ENCODE results near the gene IL27RA.

Gene IL27RA

DNA sequence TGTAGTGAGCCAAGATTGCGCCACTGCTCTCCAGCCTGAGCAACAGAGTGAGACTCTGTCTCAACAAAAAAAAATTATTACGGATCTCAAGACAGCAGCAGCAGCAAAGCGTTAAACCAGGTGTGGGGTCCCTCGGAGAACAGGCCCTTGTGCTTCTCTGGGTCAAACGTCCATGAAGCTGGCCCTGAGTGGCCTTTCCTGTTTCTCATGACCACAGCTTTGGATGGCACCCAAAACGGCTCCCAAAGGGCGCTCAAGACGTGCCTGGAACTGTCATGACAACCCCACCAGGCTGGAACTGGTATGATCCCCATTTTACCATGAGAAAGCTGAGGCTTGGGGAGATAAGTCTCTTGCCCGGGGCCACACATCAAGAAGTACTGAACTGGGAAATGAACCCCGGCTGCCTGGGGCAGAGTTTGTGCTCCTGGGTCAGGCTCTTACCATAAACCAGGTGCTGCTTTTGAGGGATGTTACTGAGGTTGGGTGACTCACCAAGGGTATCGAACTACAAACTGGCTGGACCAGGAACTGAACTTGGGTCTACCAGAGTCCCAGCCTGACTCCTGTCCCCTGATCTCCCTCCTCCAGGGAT lies 70.6 kb downstream of the IL27RA start:
- H3K36me3 ChIP-seq (ENCODE audit: control insufficient read depth in 2 of 2, insufficient read depth in 1 of 2, low read length in 2 of 2), result peaks cover 26 to 66% of the 10 kb centered on the region in 2 experiments; a peak in 2 of 3 replicates
- no peak overlapping the region for H3K27ac ChIP-seq (ENCODE audit: extremely low read depth, low read depth, low read length)
- TF ChIP-seq GLI4 (tag by site-specific recombination; IDR thresholded peaks at IDR 0.05), result no peak
- TF ChIP-seq, protein P1, sequence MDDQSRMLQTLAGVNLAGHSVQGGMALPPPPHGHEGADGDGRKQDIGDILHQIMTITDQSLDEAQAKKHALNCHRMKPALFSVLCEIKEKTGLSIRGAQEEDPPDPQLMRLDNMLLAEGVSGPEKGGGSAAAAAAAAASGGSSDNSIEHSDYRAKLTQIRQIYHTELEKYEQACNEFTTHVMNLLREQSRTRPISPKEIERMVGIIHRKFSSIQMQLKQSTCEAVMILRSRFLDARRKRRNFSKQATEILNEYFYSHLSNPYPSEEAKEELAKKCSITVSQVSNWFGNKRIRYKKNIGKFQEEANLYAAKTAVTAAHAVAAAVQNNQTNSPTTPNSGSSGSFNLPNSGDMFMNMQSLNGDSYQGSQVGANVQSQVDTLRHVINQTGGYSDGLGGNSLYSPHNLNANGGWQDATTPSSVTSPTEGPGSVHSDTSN (CRISPR knock-in tag; IDR thresholded peaks at IDR 0.05), result no peak
- TF ChIP-seq ZNF629 (tag by site-specific recombination; IDR thresholded peaks at IDR 0.05), result no peak
- TF ChIP-seq ZNF701 (tag by site-specific recombination; IDR thresholded peaks at IDR 0.05), result no peak
- no peak for TF ChIP-seq ZNF341 (tag by site-specific recombination; IDR thresholded peaks at IDR 0.05; ENCODE audit: low read depth)
- no peak for TF ChIP-seq ZNF157 (tag by site-specific recombination; IDR thresholded peaks at IDR 0.05)
- no peak for TF ChIP-seq MZF1 (tag by site-specific recombination; IDR thresholded peaks at IDR 0.05; ENCODE audit: borderline replicate concordance)
- ChIA-PET CTCF (interaction anchor here (0.6 to 1.1 kb wide), 2 partner anchors 27 to 506 kb away, joined by 4 read pairs; no protein-coding TSS in a partner anchor), POLR2A (no interaction called here)
- H3K4me3 ChIP-seq (ENCODE audit: low read depth, low read length), result no peak overlapping the region
- no peaks in the 10 kb centered on the region for H3K9me3 ChIP-seq (ENCODE audit: control insufficient read depth, insufficient read depth, low read depth, low read length)
- no peaks in the 10 kb centered on the region for H3K4me1 ChIP-seq (ENCODE audit: control insufficient read depth, insufficient read depth, low read length)

DNA sequence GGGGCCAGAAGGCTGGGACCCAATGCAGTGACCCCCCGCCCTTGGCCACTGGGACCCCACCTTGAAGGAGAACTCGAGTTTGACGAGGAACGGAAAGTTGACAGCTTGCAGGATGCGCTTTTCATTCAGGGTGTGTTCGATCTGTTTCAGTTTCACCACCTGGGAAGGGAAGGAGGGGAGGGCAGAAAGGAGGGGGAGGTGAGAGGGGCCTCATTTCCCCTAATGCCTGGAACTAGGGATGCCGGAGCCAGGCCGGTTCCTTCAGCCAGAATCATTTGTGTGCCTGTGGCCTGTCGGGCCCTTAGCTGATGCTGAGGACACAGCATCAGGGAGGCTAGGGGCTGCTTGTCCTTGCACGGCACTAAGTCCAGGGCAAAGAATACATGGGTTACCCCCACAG lies 71.2 kb downstream of the IL27RA start:
- no peaks in the 10 kb centered on the region for H3K4me1 ChIP-seq (ENCODE audit: control insufficient read depth, insufficient read depth, low read length)
- H3K4me3 ChIP-seq (ENCODE audit: low read depth, low read length), result no peak overlapping the region
- POLR2A ChIA-PET, result interaction anchor here (1.8 kb wide), 1 partner anchor 34 kb away, joined by 5 read pairs; the partner anchor contains the start of gene ASF1B
- CTCF ChIA-PET, result interaction anchor here (0.6 kb wide), 1 partner anchor 218 kb away, joined by 5 read pairs; no protein-coding TSS in a partner anchor
- H3K27ac ChIP-seq (ENCODE audit: extremely low read depth, low read depth, low read length), result no peak overlapping the region
- TF ChIP-seq ZXDB (tag by site-specific recombination; IDR thresholded peaks at IDR 0.05) (no peak), ZNF776 (tag by site-specific recombination; IDR thresholded peaks at IDR 0.05; ENCODE audit: borderline replicate concordance) (no peak), ZNF202 (tag by site-specific recombination; IDR thresholded peaks at IDR 0.05; ENCODE audit: borderline replicate concordance) (no peak), ZNF747 (tag by site-specific recombination; IDR thresholded peaks at IDR 0.05) (no peak)
- H3K36me3 ChIP-seq (ENCODE audit: control insufficient read depth in 2 of 2, insufficient read depth in 1 of 2, low read length in 2 of 2), result peaks cover 26 to 64% of the 10 kb centered on the region in 2 experiments; a peak in 2 of 3 replicates
- no peaks in the 10 kb centered on the region for H3K9me3 ChIP-seq (ENCODE audit: control insufficient read depth, insufficient read depth, low read depth, low read length)

Data from HEK293 (cell line).